DOHH2 (cell line): ENCODE measurements around the gene RPL37A.

Experiments
- CTCF ChIP-seq: fragments of 200-600 bp; sonication (generic); IDR thresholded peaks from one replicate; pipeline ENCODE4 v1.5.1; 2014; ENCODE audit warnings: antibody characterized with exemption, mild to moderate bottlenecking, low read depth, low read length; ENCODE audit not compliant: poor library complexity, severe bottlenecking
- EZH2phosphoT487 ChIP-seq: fragments of 200-600 bp; sonication (generic); IDR thresholded peaks from 2 replicates; pipeline ENCODE4 v1.6.1; 2017; ENCODE audit warnings: borderline replicate concordance, mild to moderate bottlenecking, antibody characterized with exemption, low read length, moderate library complexity, mixed read lengths

GRCh38 chr2:216501854-216502253 lies 3.2 kb downstream of the RPL37A start:
- TF ChIP-seq CTCF (no peak), EZH2phosphoT487 (no peak)
